Fibroblast of mammary gland (primary cell): ENCODE results near the gene PPP2R5B.
A peak's percentile ranks its signal among the peaks of the same experiment; 100 is the strongest.

ENCODE experiments used
- DNase-seq: peaks from one replicate; pipeline ENCODE4 v3.0.0-alpha.2; 2010; ENCODE audit warnings: low read depth
- H3K4me3 ChIP-seq: 2 replicates; pipeline ENCODE4 v1.5.1; 2011; ENCODE audit warnings: low read depth, mild to moderate bottlenecking, low read length, moderate library complexity; ENCODE audit not compliant: control insufficient read depth
- CTCF ChIP-seq: conservative IDR thresholded peaks from 2 replicates; pipeline ENCODE4 v1.5.1; 2011; ENCODE audit warnings: low read depth, low read length, inconsistent platforms; ENCODE audit not compliant: control insufficient read depth, insufficient read depth

PPP2R5B gene

GRCh38 chr11:64878494-64879243, 45.8 kb upstream of the PPP2R5B start, which contains the start of gene EHD1:
Gene EHD1, minus strand, starts transcription at chr11:64878621. Its CDS starts 157 bp downstream, at chr11:64878464.
- DNase-seq = peak; percentile 94
- H3K4me3 ChIP-seq = peak within 1 kb of the TSS; percentile 95
- TF ChIP-seq CTCF = no peak

GRCh38 chr11:64879244-64879900, 45.1 kb upstream of the PPP2R5B start:
- no peak for DNase-seq

GRCh38 chr11:64880240-64881001, 44.1 kb upstream of the PPP2R5B start:
- H3K4me3 ChIP-seq = no peak overlapping the region
- TF ChIP-seq CTCF = no peak
- DNase-seq = no peak

More at GRCh38 chr11:64879244-64879900, 45.1 kb upstream of the PPP2R5B start:
- peak overlapping the region; percentile 69 for H3K4me3 ChIP-seq
- no peak for TF ChIP-seq CTCF

- DNase-seq = no peak
- no peak for TF ChIP-seq CTCF
- H3K4me3 ChIP-seq = no peak overlapping the region
These were observed 43.0 kb upstream of the PPP2R5B start for GRCh38 chr11:64881476-64881875.

GRCh38 chr11:64882243-64882642, 42.2 kb upstream of the PPP2R5B start:
- no peak for TF ChIP-seq CTCF
- H3K4me3 ChIP-seq = no peak overlapping the region
- no peak for DNase-seq

GRCh38 chr11:64883575-64883974, 40.9 kb upstream of the PPP2R5B start:
- DNase-seq = no peak
- H3K4me3 ChIP-seq = no peak overlapping the region
- no peak for TF ChIP-seq CTCF
